GM12891 (cell line): Measurements from ENCODE around the gene TRIM52.
"Not testable (repeated sequence)": the region's sequence is repeated elsewhere in the genome, so short reads cannot be mapped to it uniquely, and the experiment has no call there.

Source experiments
- DNase-seq: peaks from one replicate; pipeline ENCODE4 v3.0.0; 2011; ENCODE audit warnings: low spot score; ENCODE audit not compliant: insufficient read length
- FAIRE-seq: peaks from 2 replicates; lab custom pipeline; 2011; peaks lifted over from hg19 to GRCh38; lab: Jason Lieb, UNC
- PAX5 ChIP-seq: IDR thresholded peaks from 2 replicates; pipeline ENCODE4 v1.6.1; 2011; ENCODE audit warnings: low read length, moderate library complexity, mild to moderate bottlenecking; ENCODE audit not compliant: insufficient read depth, severe bottlenecking
- POLR2A ChIP-seq: IDR thresholded peaks from 2 replicates; pipeline ENCODE4 v1.6.1; 2011; ENCODE audit warnings: low read depth, low read length, control low read depth
- POLR2AphosphoS5 ChIP-seq: IDR thresholded peaks from 2 replicates; pipeline ENCODE4 v1.6.1; 2011; ENCODE audit warnings: low read depth, low read length, control low read depth
- POU2F2 ChIP-seq: IDR thresholded peaks from 2 replicates; pipeline ENCODE4 v1.6.1; 2011; ENCODE audit warnings: low read depth, mild to moderate bottlenecking, control low read depth, low read length, moderate library complexity
- SPI1 ChIP-seq: IDR thresholded peaks from 2 replicates; pipeline ENCODE4 v1.6.1; 2011; ENCODE audit warnings: low read depth, low read length, control low read depth
- TAF1 ChIP-seq: IDR thresholded peaks from 2 replicates; pipeline ENCODE4 v1.6.1; 2011; ENCODE audit warnings: low read depth, low read length, control low read depth

The TRIM52 gene

DNA sequence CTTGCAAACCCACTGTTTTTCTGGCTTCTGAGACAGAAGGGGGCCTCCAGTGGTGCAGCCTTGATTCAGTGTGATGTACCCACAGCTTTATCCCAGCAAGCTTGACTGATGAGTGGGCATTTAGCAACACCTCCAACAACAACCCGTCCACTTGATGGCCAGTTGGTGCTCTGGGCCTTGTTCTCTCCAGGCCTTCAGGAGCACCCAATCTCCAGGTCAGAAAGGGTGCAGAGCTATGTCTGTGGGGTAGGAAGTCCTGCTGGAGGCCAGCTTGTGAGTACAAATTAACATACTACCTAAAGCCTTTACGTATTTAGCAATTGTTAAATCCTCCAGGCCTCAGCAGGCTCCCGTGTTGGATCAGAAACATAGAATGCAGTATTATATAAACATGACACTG lies 10.1 kb upstream of the TRIM52 start:
- TF ChIP-seq POU2F2: no peak
- no peak for TF ChIP-seq TAF1
- no peak for TF ChIP-seq PAX5
- TF ChIP-seq POLR2AphosphoS5: no peak
- TF ChIP-seq POLR2A: no peak
- no peak for TF ChIP-seq SPI1
- FAIRE-seq: no peak
- DNase-seq: no peak

DNA sequence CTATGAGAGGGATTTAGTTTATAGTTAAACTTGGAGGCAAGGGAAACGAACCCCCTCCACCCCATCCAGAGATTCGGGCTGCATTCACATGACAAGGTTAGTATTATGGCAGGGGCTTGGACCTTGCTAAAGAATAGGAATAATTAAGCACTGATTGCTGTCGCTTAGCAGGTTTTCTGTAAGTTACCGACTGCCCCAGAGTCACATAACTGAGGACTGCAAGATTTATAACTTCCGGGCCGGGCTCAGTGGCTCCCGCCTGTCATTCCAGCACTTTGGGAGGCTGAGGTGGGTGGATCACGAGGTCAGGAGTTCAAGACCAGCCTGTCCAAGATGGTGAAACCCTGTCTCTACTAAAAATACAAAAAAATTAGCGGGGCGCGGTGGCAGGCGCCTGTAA lies 7.0 kb upstream of the TRIM52 start:
- FAIRE-seq: not testable (repeated sequence)

DNA sequence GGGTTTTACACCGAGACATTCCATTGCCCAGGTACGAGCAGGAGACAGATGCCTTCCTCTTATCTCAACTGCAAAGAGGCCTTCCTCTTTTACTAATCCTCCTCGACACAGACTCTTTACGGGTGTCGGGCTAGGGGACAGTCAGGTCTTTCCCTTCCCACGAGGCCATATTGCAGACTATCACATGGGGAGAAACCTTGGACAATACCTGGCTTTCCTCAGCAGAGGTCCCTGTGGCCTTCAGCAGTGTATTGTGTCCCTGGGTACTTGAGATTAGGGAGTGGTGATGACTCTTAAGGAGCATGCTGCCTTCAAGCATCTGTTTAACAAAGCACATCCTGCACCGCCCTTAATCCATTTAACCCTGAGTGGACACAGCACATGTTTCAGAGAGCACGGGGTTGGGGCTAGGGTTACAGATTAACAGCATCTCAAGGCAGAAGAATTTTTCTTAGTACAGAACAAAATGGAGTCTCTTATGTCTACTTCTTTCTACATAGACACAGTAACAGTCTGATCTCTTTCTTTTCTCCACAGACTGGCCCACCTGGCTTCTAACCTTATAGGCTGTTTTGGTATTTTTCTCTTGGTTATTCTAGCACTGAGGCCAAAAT lies 6.5 kb upstream of the TRIM52 start:
- DNase-seq, FAIRE-seq: not testable (repeated sequence)

More for the DNA sequence above, 7.0 kb upstream of the TRIM52 start:
- not testable (repeated sequence) for DNase-seq

DNA sequence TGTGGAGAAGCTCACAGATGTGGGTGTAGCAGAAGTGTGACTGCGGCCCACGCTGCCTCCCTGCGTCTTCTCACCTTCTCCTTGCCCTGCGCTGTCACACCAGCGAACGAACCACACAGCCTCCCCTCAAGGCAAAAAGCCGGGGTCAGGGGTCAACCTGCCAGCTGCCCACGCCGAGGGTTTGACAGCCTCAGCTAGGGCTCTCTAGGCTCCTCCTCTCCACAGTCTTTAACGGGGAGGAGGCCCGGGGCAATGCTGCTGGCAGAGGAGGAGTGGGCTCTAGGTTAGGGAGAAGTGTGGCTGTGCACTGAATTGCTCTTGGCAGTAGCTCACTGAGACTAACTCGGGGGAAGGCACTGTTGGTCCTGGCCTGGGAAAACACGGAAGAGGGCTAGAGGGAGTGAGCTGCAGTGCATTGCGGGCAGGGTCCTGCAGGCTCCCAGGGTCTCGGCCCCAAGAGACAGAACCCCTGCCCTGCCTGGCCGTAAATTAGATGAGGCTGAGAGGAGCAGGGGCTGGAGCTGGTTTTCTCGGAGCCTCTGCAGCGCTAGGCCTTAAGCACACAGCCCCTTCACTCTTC lies 4.2 kb upstream of the TRIM52 start:
- no peak for DNase-seq
- TF ChIP-seq POLR2A (no peak), PAX5 (no peak)
- no peak for FAIRE-seq

DNA sequence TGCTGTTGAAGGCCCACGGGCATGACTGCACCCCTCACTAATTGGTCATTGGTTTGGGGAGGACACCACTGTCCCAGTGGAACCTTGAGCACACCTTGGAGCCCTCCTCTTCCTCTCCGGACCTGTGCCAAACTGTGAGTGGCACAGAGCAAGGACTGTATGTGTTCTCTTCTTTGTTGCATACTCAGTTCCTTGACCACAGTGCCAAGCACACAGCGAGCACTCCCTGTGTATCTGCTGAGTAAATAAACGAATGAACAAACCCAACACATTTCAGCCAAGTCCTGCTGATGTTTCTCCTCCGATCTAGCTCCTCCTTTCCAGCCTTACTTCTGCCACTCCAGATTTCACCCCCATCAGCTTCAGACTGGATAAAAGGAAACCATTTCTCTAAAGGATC lies 2.7 kb upstream of the TRIM52 start:
- no peak for TF ChIP-seq PAX5
- no peak for TF ChIP-seq POLR2A
- TF ChIP-seq TAF1: no peak
- no peak for TF ChIP-seq POLR2AphosphoS5
- TF ChIP-seq POU2F2: no peak
- no peak for TF ChIP-seq SPI1
- no peak for FAIRE-seq
- no peak for DNase-seq

DNA sequence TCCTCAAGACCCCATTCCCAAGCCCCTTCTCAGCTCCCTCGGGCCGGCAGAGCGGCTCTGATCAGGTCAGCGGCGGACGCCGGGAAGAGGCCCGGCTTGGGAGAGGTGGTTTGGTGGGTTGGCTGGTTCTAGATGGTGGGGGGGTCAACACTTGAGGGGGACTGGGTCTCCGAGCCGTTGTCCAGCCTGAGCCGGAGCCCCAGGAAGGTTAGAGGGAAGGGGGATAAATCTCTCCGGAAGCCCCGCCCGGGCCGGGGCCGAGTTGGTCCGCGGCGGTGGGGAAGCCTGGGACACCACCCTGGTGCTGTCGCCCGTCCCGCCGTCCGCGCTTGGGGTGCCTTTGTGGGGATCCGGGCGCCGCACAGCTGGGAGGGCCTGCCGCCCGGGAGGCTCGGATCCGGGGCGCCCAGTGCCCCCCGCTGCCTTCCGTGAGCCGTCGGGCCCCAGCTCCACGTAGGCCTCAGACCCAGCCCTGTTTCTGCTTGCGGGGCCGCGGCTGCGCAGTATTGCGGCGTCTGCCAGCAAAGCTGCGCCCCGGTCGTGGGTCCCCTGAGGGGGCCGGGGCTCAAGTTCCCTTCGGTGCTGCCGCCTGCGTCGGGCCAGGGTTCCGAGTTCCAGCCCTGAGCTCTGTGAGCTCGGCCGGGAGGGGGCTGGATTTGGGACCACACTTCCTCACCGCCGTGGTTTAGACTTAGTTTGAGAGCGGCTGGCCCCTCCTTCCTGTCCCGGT lies 542 bp upstream of the TRIM52 start:
- DNase-seq (peak; percentile 42), FAIRE-seq (peak; percentile 83)
- TF ChIP-seq POLR2AphosphoS5 (no peak; the same call in 1 of the 2 replicates), POLR2A (peak; percentile 73; the same call in 1 of the 2 replicates), PAX5 (no peak), SPI1 (peak; percentile 57; the same call in 1 of the 2 replicates), POU2F2 (0 out of 2 replicates have a peak, but pooled peaks have one; percentile 23), TAF1 (peak; percentile 68)

DNA sequence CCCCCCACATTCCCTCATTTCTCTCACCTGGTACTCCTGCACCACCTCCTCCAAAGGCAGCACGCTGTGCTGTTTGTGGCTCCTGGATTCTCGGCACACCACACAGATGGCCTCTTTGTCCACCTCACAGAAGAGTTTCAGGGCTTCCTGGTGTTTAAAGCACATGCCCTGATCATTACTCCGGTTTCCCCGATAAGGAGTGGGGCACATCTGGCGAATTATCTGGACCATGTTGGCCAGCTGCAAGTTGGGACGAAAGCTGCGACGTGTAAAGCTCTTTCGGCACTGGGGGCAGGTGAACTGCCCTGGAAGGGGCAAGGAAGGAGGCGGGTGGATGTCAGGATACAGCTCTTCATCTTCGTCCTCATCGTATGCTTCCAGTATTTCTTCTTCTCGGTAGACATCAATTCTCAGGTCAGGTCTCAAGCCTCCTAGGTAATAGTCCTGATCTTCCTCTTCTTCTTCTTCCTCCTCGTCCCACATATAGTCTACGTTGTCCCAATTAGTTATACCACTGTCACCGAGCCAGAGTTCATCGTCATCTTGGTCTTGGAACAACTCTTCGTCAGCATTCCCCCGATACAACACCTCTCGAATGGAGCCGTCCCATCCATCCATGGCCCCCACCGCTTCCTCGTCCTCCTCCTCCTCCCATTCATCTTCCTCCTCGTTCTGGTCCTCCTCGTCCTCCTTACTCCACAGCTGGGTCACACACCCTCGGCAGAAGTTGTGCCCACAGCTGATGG lies 796 bp downstream of the TRIM52 start:
- DNase-seq (no peak), FAIRE-seq (peak; percentile 5)
- no peak for TF ChIP-seq PAX5
- TF ChIP-seq TAF1: no peak
- no peak for TF ChIP-seq POLR2AphosphoS5
- no peak for TF ChIP-seq POLR2A
- no peak for TF ChIP-seq POU2F2
- no peak for TF ChIP-seq SPI1

DNA sequence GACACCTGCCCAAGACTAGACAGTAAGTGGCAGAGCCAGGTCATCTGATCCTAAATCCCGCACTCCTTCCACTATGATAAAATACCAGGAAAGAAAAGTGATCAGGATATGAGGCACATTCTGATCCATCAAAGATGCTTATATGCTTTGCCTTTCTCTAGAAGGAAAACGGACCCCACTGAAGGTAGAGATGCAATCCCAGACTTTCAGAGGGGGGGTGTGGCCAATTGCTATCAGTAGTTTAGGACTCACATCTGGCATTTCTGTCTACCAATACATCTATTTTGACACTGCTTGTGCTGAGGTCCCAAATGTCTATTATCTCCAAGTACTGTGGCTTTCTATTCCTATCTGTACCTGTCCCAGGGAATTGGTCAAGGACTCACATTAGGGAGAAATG lies 1.7 kb downstream of the TRIM52 start:
- no peak for DNase-seq
- TF ChIP-seq POLR2A: no peak
- FAIRE-seq: no peak

DNA sequence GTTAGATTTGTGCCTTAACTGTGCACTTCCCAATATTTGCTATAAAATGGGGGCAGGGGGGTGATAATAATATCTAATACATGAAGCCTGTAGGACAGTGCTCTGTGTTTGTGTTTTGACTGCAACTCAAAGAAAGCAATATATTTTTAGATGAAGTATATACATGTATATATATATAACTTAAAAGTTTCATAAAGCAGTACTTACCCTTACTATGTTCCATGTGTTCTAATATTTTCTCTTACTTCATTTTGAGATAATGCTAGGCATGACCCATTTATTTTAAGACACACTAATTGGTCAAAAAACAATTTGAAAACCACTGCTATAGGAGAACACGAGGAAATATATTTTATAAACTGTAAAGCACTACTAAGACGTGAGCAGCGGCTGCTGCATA lies 2.4 kb downstream of the TRIM52 start:
- no peak for TF ChIP-seq POLR2A
- no peak for TF ChIP-seq TAF1
- TF ChIP-seq POLR2AphosphoS5: no peak
- TF ChIP-seq POU2F2: no peak
- no peak for TF ChIP-seq PAX5
- DNase-seq: no peak
- FAIRE-seq: no peak

DNA sequence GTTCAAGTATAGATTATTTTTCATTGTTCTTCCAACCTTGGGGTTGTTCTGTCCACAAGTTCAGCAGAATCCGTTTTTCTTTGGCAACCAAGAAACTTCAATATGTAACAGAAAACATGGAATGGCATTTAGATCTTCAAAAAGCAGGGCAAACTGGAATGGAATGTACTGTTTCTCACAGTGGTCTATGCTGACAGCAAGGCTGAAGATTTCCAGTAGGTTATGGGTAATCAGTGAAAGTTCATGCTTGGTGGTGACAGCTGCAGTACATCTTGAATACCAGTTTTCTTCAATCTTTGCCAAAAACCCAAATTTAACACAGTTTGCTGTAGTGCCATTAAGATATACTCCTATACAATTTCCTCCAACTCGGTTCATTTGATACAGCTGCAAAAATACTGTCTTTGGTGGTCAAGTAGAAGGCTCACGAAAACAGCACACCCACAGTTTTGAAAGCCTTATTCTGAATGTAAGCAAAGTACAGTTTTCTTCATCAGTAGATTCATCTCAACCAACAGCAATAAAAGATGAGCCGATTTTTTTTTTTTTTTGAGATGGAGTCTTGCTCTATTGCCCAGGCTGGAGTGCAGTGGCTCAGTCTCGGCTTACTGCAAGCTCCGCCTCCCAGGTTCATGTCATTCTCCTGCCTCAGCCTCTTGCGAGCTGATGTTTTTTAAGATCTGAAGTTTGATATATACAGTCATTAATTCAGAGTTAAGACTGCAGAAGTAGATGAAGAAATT lies 4.9 kb downstream of the TRIM52 start:
- FAIRE-seq: no peak
- TF ChIP-seq POLR2A (no peak), POLR2AphosphoS5 (no peak), POU2F2 (no peak), SPI1 (no peak), TAF1 (no peak), PAX5 (no peak)
- no peak for DNase-seq
